Nephron (organoid): ENCODE results near the gene WLS.

ENCODE experiments used
- H3K27ac Mint-ChIP-seq, 3 experiments: 2 replicates each; pipeline ENCODE4 v1.8.0; 2020; ENCODE audit warnings: mixed read lengths in 3 of 3, mild to moderate bottlenecking in 2 of 3, moderate library complexity in 1 of 3
- H3K27me3 Mint-ChIP-seq: 2 replicates; pipeline ENCODE4 v1.8.0; 2021; ENCODE audit warnings: low read depth, mild to moderate bottlenecking, moderate library complexity, mixed read lengths
- H3K36me3 Mint-ChIP-seq: 2 replicates; pipeline ENCODE4 v1.8.0; 2020; ENCODE audit warnings: low read depth, mixed read lengths
- H3K4me1 Mint-ChIP-seq: 2 replicates; pipeline ENCODE4 v1.8.0; 2020; ENCODE audit warnings: mixed read lengths
- H3K4me3 Mint-ChIP-seq, 3 experiments: 2 replicates each; pipeline ENCODE4 v1.8.0; 2020; ENCODE audit warnings: mild to moderate bottlenecking in 3 of 3, mixed read lengths in 3 of 3, moderate library complexity in 2 of 3
- H3K9me3 Mint-ChIP-seq: 2 replicates; pipeline ENCODE4 v1.8.0; 2020; ENCODE audit warnings: mixed read lengths
- TF ChIP-seq, protein P1 (sequence below), 3 experiments: fragments of 200-600 bp; sonication (generic); IDR thresholded peaks; one replicate each; pipeline ENCODE4 v1.5.0; 2021; ENCODE audit warnings: antibody characterized with exemption in 3 of 3; ENCODE audit not compliant: unreplicated experiment in 3 of 3

Gene WLS

DNA sequence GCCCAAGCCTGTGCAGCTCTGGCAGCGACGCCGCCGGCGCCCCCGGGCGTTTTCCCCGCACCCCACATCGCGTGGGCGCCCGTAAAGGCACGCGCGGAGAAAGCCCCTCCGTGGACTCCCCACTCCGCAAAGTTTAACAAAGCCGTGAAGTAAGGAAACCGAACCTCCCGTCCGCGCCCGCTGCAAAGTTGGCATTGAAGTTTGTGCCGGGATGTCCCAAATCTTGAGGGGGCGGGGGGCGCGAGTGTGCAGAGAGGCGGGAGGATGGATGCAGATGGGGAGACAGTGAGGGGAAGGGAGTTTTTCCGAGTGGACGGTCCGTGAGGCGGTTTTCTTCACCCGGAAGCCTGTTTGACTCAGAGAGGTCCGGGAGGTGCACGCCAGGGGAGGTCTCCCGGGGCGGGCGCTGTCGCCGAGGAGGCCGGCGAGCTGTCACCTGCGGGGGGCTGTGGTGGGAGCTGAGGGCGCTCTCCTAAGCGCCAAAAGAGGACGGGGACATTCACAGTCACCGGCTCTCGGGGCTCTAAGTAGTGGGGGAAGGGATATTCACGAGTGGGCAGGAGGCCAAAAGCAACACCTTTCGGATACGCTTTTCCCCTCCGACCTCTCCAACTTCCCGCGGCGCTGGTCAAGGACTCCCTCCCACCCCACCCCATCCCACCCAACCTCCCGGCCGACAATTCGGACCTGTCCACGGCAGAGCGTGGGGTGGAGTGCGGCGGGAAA is 1.3 kb downstream of the WLS start:
- Mint-ChIP-seq H3K36me3 (peaks cover 5% of the 10 kb centered on the region), H3K27me3 (peaks cover 22% of the 10 kb centered on the region), H3K4me3 (peak overlapping the region; percentile 97 to 100 (median 98)), H3K27ac (peak overlapping the region; percentile 95 to 98 (median 96)), H3K4me1 (peaks cover 43% of the 10 kb centered on the region), H3K9me3 (no peaks in the 10 kb centered on the region)
- TF ChIP-seq, protein P1, sequence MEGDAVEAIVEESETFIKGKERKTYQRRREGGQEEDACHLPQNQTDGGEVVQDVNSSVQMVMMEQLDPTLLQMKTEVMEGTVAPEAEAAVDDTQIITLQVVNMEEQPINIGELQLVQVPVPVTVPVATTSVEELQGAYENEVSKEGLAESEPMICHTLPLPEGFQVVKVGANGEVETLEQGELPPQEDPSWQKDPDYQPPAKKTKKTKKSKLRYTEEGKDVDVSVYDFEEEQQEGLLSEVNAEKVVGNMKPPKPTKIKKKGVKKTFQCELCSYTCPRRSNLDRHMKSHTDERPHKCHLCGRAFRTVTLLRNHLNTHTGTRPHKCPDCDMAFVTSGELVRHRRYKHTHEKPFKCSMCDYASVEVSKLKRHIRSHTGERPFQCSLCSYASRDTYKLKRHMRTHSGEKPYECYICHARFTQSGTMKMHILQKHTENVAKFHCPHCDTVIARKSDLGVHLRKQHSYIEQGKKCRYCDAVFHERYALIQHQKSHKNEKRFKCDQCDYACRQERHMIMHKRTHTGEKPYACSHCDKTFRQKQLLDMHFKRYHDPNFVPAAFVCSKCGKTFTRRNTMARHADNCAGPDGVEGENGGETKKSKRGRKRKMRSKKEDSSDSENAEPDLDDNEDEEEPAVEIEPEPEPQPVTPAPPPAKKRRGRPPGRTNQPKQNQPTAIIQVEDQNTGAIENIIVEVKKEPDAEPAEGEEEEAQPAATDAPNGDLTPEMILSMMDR (IDR thresholded peaks at IDR 0.05; ENCODE audit: unreplicated experiment in 3 of 3), result no peak

DNA sequence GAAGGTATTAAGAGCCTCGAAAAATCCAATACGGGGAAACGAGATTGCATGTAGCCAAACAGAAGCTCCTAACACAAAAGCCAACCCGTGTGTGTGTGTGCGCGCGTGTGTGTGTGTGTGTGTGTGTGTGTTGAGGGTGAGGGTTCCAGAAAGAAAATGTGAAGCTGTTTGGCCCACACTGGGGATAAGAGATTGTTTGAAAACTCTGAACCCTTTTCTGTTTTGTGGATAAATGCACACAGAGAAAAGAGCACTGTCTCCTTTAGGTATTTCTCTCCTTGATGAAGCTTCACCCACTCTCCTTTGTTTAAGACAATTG is 1.9 kb downstream of the WLS start:
- peak overlapping the region; percentile 74 to 83 (median 81) for H3K27ac Mint-ChIP-seq
- H3K9me3 Mint-ChIP-seq, result no peaks in the 10 kb centered on the region
- TF ChIP-seq, protein P1 (IDR thresholded peaks at IDR 0.05; ENCODE audit: unreplicated experiment in 3 of 3), result no peak
- H3K27me3 Mint-ChIP-seq, result peaks cover 22% of the 10 kb centered on the region
- H3K36me3 Mint-ChIP-seq, result peaks cover 10% of the 10 kb centered on the region
- H3K4me1 Mint-ChIP-seq, result peaks cover 48% of the 10 kb centered on the region
- H3K4me3 Mint-ChIP-seq, result peak overlapping the region; percentile 97 to 100 (median 98)

DNA sequence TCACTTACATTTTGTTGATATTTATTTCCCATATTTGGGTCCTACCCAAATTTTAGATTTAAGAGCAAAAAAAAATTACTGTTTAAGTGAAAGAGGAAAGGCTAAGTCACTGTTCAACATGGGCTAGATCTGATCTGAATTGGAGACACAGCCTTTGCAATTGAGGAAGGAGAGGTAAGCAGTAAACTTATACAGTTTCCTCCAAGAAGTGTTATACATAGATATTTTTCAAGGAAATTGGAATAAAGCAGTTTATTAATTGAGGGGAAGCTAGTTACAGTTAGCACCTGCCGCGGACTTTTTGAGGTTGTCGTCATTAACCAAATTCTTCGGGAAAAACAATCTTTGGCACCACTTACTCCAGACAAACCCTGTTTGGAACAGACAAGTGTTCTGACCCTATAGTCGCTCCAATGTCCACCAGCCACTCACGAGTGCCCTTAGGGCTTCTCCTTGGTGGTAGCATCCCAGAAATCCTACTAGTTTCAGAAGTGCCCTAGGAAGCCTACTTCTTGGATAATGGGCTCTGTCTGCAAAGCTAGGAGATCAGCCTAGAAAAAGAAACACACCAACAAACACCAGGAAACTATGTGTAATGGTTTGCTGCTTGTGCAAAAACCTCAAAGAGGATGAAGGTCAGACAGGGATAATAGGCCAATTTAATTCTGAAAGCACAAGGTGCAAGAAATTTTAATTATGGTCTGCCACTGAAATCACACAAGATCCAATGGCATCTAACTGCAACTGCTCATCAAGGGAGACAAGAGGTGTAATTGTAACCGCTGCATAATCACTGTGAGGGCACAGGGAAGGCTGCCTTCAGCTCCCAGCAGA is 2.5 kb downstream of the WLS start:
- peak overlapping the region; percentile 97 to 100 (median 98) for H3K4me3 Mint-ChIP-seq
- TF ChIP-seq, protein P1 (IDR thresholded peaks at IDR 0.05; ENCODE audit: unreplicated experiment in 3 of 3), result no peak
- peaks cover 52% of the 10 kb centered on the region for H3K4me1 Mint-ChIP-seq

DNA sequence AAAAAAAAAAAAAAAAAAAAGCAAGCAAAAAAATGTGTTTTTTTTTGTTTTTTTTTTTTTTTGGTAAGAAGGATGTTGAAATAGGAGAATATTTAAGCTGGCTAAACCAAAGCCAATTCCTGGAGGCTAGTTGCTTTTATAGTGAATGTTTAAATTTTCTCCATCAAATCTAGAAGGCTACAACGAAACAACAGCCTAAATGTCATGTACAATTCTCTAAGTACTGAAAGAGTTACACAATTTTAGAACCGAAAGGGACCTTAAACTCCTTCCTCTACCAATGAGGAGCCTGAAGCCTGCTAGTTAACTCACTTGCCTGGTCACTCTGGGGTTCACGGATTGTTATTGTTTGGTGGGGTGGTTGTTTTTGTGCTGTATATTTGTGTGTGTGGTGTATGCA is 3.5 kb downstream of the WLS start:
- Mint-ChIP-seq H3K27me3 (peaks cover 21% of the 10 kb centered on the region), H3K4me1 (peaks cover 61% of the 10 kb centered on the region), H3K4me3 (peak overlapping the region; percentile 97 to 100 (median 98)), H3K9me3 (no peaks in the 10 kb centered on the region), H3K27ac (peak overlapping the region; percentile 74 to 83 (median 81)), H3K36me3 (peaks cover 10% of the 10 kb centered on the region)
- TF ChIP-seq, protein P1 (IDR thresholded peaks at IDR 0.05; ENCODE audit: unreplicated experiment in 3 of 3), result no peak

More for the DNA sequence above, 2.5 kb downstream of the WLS start:
- Mint-ChIP-seq H3K27me3 (peaks cover 22% of the 10 kb centered on the region), H3K27ac (peak overlapping the region; percentile 74 to 83 (median 81)), H3K9me3 (no peaks in the 10 kb centered on the region), H3K36me3 (peaks cover 10% of the 10 kb centered on the region)

DNA sequence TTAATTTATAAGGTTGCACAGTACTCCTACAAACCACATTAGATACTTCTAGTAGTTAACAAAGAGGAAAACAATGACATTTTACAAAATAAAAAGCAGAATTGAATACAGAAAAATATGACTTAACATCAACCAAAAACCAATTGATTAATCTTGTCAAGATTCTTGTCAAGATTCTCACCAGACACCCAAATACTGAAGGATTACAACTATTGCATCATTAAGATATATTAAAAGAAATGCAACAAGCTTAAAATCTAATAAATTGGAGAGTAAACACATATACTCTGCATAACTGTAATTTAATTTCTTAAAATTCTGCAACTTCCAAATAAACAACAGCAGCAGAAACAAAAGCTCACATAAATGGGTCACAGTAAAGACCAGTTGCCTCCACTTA is 4.7 kb downstream of the WLS start:
- peaks cover 10% of the 10 kb centered on the region for H3K36me3 Mint-ChIP-seq
- TF ChIP-seq, protein P1 (IDR thresholded peaks at IDR 0.05; ENCODE audit: unreplicated experiment in 3 of 3), result no peak
- no peaks in the 10 kb centered on the region for H3K9me3 Mint-ChIP-seq
- H3K4me3 Mint-ChIP-seq, result peak overlapping the region in 2 of 3 experiments; percentile 2 to 19
- peaks cover 64% of the 10 kb centered on the region for H3K4me1 Mint-ChIP-seq
- peaks cover 14% of the 10 kb centered on the region for H3K27me3 Mint-ChIP-seq
- H3K27ac Mint-ChIP-seq, result no peak overlapping the region
